Ammon's horn (tissue), 1 donor: ENCODE data around the gene RPL19.
"Not testable (repeated sequence)": the region's sequence is repeated elsewhere in the genome, so short reads cannot be mapped to it uniquely, and the experiment has no call there.

ENCODE experiments used
- DNase-seq: peaks from one replicate; pipeline ENCODE4 v3.0.0-alpha.2; 2016; ENCODE audit warnings: low spot score

RPL19 gene

GRCh38 chr17:39200070-39200879 is at the start of gene RPL19:
TSS of gene RPL19 (plus strand) at chr17:39200283. CDS start at chr17:39200345, 62 bp downstream.
- peak; percentile 75 for DNase-seq

GRCh38 chr17:39150795-39151149 is 49.3 kb upstream of the RPL19 start:
- no peak for DNase-seq

GRCh38 chr17:39151150-39151942 is 48.7 kb upstream of the RPL19 start, which contains the start of gene PLXDC1:
TSS of gene PLXDC1 (minus strand) at chr17:39151637. CDS start at chr17:39151437, 200 bp downstream.
- no peak for DNase-seq

GRCh38 chr17:39151943-39152818 is 47.9 kb upstream of the RPL19 start:
- DNase-seq = no peak

GRCh38 chr17:39153599-39154051 is 46.5 kb upstream of the RPL19 start:
- DNase-seq = peak; percentile 95

GRCh38 chr17:39155654-39156053 is 44.4 kb upstream of the RPL19 start:
- DNase-seq = no peak

GRCh38 chr17:39156491-39156890 is 43.6 kb upstream of the RPL19 start:
- DNase-seq = no peak

- no peak for DNase-seq
Measured at GRCh38 chr17:39158623-39159022, 41.5 kb upstream of the RPL19 start.

- DNase-seq = no peak
Measured at GRCh38 chr17:39161962-39162361, 38.1 kb upstream of the RPL19 start.

- DNase-seq = peak; percentile 86
Measured at GRCh38 chr17:39164675-39165143, 35.4 kb upstream of the RPL19 start.

GRCh38 chr17:39165178-39165840 is 34.8 kb upstream of the RPL19 start:
- DNase-seq = no peak

- DNase-seq = no peak
Measured at GRCh38 chr17:39165841-39166349, 34.2 kb upstream of the RPL19 start, which contains the start of gene ARL5C. TSS of gene ARL5C (minus strand) at chr17:39166161. CDS start at chr17:39165760, 401 bp downstream.

GRCh38 chr17:39166437-39167335 is 33.4 kb upstream of the RPL19 start:
- no peak for DNase-seq

GRCh38 chr17:39167476-39167875 is 32.6 kb upstream of the RPL19 start:
- peak; percentile 84 for DNase-seq

- DNase-seq = not testable (repeated sequence)
Measured at GRCh38 chr17:39168503-39168902, 31.6 kb upstream of the RPL19 start.

GRCh38 chr17:39169101-39169500 is 31.0 kb upstream of the RPL19 start:
- no peak for DNase-seq

GRCh38 chr17:39169518-39169917 is 30.6 kb upstream of the RPL19 start:
- DNase-seq = no peak

GRCh38 chr17:39170109-39170508 is 30.0 kb upstream of the RPL19 start:
- DNase-seq = no peak

GRCh38 chr17:39170558-39170957 is 29.5 kb upstream of the RPL19 start:
- no peak for DNase-seq

GRCh38 chr17:39171933-39172332 is 28.1 kb upstream of the RPL19 start:
- DNase-seq = no peak
